Measurements from ENCODE around the gene REPS2. TPM values are rescaled to one million over a fixed set of nuclear protein-coding genes. Genes with fewer than 3 reads are reported as not detected.

REPS2 gene
- total and polyA plus RNA-seq, 12 donors, result 0.78 to 15.5 (median 6.3) TPM

DNA sequence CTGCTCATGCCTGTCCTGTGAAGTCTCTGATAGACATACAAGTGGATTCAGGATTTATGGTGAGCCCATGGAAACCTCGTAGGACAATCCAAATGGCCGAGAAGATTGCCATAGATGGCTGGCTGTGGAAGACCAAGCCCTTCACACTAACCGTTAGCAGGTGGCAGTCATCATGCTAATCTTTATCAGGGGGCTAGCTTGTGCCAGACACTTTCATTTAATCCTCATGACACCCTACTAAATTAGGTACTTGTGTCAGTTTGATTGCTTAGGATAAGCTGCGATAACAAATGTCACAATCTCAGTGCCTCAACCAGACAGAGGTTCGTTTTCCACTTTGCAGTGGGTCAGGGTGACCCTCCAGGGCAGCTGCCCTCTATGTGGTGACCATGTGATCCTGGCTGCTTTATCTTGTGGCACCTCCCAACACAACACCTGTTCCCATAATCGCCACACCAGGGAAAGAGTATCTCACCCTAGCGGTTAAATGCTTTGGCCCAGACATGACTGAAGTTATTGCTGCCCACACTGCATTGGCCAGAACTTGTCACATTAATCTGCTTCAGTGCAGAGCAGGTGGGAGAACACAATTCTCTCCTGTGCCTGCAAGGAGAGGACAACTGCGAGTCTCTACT is 60.8 kb downstream of the REPS2 start:
- intact Hi-C loops (cut with DNase I), result loop anchor here in 1 of 10 donors (5.0 kb wide), 1 partner anchor 40 kb away; no protein-coding TSS in a partner anchor
- ATAC-seq (peak in 1 of 8 donors; percentile 28), DNase-seq (no peak)
- Histone ChIP-seq H3K4me1 (no peaks in the 10 kb centered on the region), H3K4me3 (no peak overlapping the region), H3K9me3 (no peaks in the 10 kb centered on the region), H3K27me3 (peaks cover 0 to 45% (median 0%) of the 10 kb centered on the region in 7 donors), H3K27ac (no peak overlapping the region), H3K36me3 (no peaks in the 10 kb centered on the region)
- WGBS, 2 donors, result 66 to 68% methylated on average over 8 of the region's 8 CpGs
- TF ChIP-seq, protein P1, sequence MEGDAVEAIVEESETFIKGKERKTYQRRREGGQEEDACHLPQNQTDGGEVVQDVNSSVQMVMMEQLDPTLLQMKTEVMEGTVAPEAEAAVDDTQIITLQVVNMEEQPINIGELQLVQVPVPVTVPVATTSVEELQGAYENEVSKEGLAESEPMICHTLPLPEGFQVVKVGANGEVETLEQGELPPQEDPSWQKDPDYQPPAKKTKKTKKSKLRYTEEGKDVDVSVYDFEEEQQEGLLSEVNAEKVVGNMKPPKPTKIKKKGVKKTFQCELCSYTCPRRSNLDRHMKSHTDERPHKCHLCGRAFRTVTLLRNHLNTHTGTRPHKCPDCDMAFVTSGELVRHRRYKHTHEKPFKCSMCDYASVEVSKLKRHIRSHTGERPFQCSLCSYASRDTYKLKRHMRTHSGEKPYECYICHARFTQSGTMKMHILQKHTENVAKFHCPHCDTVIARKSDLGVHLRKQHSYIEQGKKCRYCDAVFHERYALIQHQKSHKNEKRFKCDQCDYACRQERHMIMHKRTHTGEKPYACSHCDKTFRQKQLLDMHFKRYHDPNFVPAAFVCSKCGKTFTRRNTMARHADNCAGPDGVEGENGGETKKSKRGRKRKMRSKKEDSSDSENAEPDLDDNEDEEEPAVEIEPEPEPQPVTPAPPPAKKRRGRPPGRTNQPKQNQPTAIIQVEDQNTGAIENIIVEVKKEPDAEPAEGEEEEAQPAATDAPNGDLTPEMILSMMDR (IDR thresholded peaks at IDR 0.05), result peak in 6 of 9 donors; percentile 16 to 41 (median 27)

DNA sequence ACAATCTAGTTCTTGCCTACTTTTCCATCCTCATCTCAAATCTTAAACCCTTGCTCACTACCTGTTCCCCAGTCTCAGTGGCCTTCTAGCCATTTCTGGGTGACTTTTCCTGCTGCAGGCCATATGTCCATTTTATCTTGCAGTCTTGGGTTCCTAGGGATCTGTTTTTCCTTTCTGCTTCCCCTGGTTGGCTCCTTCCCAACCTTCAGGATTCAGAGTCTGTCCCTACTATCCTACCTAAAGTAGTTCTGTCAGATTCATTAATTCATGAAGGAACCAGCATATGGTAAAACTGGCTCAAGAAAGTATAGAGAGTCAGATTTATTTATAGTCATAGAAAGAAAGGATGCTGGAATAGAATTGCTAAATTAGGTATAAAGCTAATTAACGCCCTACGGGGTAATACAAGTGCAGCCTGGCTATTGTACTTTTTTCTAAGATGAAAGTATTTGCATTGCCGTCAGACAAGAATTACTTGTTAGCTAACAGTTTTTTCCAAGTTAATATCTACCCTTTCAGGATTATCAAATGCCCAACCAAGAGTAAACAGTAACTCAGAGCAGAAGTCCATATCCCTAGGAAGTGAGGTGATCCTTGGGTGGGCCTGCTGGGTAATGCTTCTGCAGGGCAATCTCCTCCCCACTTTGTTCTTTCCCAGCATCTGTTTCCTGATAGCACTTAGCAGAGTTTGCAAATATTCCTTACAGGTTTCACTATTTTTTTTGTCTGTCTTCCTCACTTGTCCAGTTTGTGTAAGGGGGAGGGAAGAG is 63.6 kb downstream of the REPS2 start:
- Histone ChIP-seq H3K4me3 (no peak overlapping the region), H3K4me1 (no peaks in the 10 kb centered on the region), H3K27ac (peak overlapping the region in 1 of 10 donors; percentile 10), H3K36me3 (no peaks in the 10 kb centered on the region), H3K27me3 (peaks cover 0 to 46% (median 0%) of the 10 kb centered on the region in 7 donors), H3K9me3 (no peaks in the 10 kb centered on the region)
- TF ChIP-seq, protein P1 (IDR thresholded peaks at IDR 0.05), result no peak
- ATAC-seq (peak in 1 of 8 donors; percentile 42), DNase-seq (no peak)
- WGBS, 2 donors, result 61 to 85% methylated on average over 3 of the region's 3 CpGs
- intact Hi-C loops (cut with DNase I), result loop anchor here in 1 of 10 donors (5.0 kb wide), 1 partner anchor 37 kb away; no protein-coding TSS in a partner anchor

DNA sequence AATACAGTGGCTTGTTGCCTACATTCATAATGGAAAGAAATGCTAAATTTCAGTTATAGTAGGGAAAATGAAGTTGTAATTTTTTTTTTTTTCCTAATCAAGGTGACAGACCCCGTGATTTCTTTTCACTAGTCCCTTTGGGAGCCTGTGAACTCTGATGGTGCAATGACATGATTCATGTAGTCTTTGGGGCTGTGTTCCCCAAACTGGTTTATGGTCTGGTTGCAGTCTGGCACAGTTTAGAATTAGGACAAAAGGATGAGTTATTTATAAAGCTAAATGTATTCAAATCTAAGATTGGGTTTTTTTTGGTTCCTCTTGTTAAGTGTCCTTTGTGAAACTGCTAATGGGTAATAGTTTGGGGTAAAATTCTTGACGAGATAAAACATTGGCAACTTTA is 66.0 kb downstream of the REPS2 start:
- ATAC-seq (no peak), DNase-seq (no peak)
- Histone ChIP-seq H3K36me3 (no peaks in the 10 kb centered on the region), H3K4me3 (no peak overlapping the region), H3K9me3 (no peaks in the 10 kb centered on the region), H3K4me1 (no peaks in the 10 kb centered on the region), H3K27me3 (peaks cover 0 to 42% (median 0%) of the 10 kb centered on the region in 7 donors), H3K27ac (no peak overlapping the region)
- TF ChIP-seq, protein P1 (IDR thresholded peaks at IDR 0.05), result no peak
- WGBS, 2 donors, result 73 to 90% methylated on average over 2 of the region's 2 CpGs
- intact Hi-C loops (cut with DNase I), result no loop called here

DNA sequence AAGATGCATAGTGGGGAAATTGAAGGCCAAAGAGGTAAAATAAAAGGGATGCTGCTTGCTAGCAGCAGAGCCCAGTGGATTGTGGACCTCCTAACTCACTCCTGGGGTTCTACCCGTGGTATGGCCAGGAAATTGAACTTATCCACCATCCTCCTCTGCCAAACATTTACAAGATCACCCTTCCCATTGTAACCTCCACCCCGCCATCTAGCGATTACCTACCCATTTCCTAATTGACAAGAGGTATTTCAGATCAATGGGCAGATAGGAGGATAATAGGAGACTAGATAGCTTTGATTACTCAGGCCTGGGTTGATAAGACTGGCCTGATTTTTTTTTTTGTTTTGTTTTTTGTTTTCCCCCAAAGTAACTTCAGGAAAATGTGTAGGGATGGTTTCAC is 67.8 kb downstream of the REPS2 start:
- no peak for DNase-seq
- ATAC-seq, result no peak
- TF ChIP-seq, protein P1 (IDR thresholded peaks at IDR 0.05), result no peak
- Histone ChIP-seq H3K27me3 (peaks cover 0 to 47% (median 0%) of the 10 kb centered on the region in 7 donors), H3K9me3 (no peaks in the 10 kb centered on the region), H3K36me3 (no peaks in the 10 kb centered on the region), H3K27ac (no peak overlapping the region), H3K4me1 (no peaks in the 10 kb centered on the region), H3K4me3 (no peak overlapping the region)
- intact Hi-C loops (cut with DNase I), result no loop called here
- WGBS, 2 donors, result 83 to 87% methylated on average over 3 of the region's 3 CpGs
